Measurements from ENCODE around the gene DCAKD.

The DCAKD gene

DNA sequence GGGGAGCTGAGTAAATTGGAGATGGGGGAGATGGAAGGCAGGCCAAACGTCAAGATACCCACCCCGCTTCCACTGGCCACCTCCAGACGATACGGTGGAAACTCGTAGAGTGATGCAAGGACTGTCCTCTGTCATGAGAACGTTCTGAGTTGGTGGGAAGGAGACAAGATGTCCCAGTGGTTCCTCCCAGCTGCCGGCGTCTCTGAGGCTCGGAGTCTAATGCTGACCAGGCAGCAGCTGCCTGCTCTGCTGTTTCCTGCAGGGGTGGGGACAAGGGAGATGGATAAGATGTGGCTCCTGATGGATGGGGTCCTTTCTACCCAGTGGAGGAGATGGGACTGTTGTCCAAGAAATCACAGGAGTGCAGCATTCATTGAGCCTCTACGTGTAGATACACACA is 55.1 kb downstream of the DCAKD start:
- Histone ChIP-seq H3K79me2 (no peaks in the 10 kb centered on the region), H2AFZ (no peak overlapping the region), H3K36me3 (ENCODE audit: control insufficient read depth, insufficient read depth, low read length) (no peaks in the 10 kb centered on the region), H3K9me3 (ENCODE audit: control insufficient read depth, low read length) (no peaks in the 10 kb centered on the region), H3K4me1 (no peaks in the 10 kb centered on the region), H3K4me2 (ENCODE audit: low read length) (no peak overlapping the region), H3K27ac (no peak overlapping the region), H3K9ac (no peak overlapping the region), H3K4me3 (ENCODE audit: low read depth, low read length) (no peak overlapping the region), H3K27me3 (ENCODE audit: control insufficient read depth, insufficient read depth, low read length) (no peaks in the 10 kb centered on the region)
- TF ChIP-seq CTCF (IDR thresholded peaks at IDR 0.05), result no peak

GRCh38 chr17:44995436-44996001 is 55.9 kb downstream of the DCAKD start:
- H3K9ac ChIP-seq, result no peak overlapping the region
- no peak for TF ChIP-seq CTCF (IDR thresholded peaks at IDR 0.05)
- H3K27me3 ChIP-seq (ENCODE audit: control insufficient read depth, insufficient read depth, low read length), result no peaks in the 10 kb centered on the region
- H3K79me2 ChIP-seq, result no peaks in the 10 kb centered on the region
- no peak overlapping the region for H3K4me3 ChIP-seq (ENCODE audit: low read depth, low read length)
- H2AFZ ChIP-seq, result no peak overlapping the region
- no peaks in the 10 kb centered on the region for H3K9me3 ChIP-seq (ENCODE audit: control insufficient read depth, low read length)
- no peaks in the 10 kb centered on the region for H3K4me1 ChIP-seq
- H3K4me2 ChIP-seq (ENCODE audit: low read length), result no peak overlapping the region
- no peaks in the 10 kb centered on the region for H3K36me3 ChIP-seq (ENCODE audit: control insufficient read depth, insufficient read depth, low read length)
- H3K27ac ChIP-seq, result no peak overlapping the region

DNA sequence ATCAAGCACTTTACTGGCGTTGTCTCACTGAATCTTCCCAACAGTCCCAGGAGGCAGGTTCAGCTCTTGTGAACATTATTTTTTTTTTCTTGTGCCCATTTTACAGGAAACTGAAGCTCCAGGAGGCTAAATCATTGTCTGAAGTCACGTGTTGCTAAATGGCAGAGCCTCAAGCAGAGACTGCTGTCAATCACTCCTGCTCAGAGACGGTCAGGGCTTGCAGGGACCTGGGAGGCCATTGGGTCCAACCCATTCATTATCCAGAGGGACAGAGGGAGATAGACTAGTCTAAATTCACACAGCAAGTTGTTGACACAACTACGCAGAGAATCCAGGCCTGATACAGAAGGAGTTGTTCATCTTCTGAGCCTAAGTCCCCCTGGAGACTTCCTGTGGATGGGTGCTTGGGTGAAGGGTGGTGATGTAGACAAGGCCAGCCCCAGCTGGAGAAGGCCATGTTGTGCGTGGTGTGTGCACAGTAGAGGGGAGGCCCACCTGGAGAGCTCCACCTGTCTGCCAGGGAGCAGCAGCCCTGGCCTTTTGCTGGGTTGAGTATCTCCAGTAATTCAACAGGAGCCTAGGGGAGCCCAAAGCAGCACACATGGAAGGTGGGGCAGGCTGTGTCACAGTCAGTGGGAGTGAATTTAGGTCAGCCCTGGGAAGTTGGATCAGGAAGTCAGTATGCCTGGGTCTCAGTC is 59.0 kb downstream of the DCAKD start:
- no peaks in the 10 kb centered on the region for H3K9me3 ChIP-seq (ENCODE audit: control insufficient read depth, low read length)
- no peak overlapping the region for H3K4me2 ChIP-seq (ENCODE audit: low read length)
- H3K27ac ChIP-seq, result no peak overlapping the region
- no peak overlapping the region for H2AFZ ChIP-seq
- H3K4me1 ChIP-seq, result no peaks in the 10 kb centered on the region
- no peak overlapping the region for H3K4me3 ChIP-seq (ENCODE audit: low read depth, low read length)
- no peaks in the 10 kb centered on the region for H3K27me3 ChIP-seq (ENCODE audit: control insufficient read depth, insufficient read depth, low read length)
- H3K9ac ChIP-seq, result no peak overlapping the region
- H3K79me2 ChIP-seq, result no peaks in the 10 kb centered on the region
- H3K36me3 ChIP-seq (ENCODE audit: control insufficient read depth, insufficient read depth, low read length), result no peaks in the 10 kb centered on the region
- no peak for TF ChIP-seq CTCF (IDR thresholded peaks at IDR 0.05)

GRCh38 chr17:44990994-44991393 is 60.4 kb downstream of the DCAKD start:
- H2AFZ ChIP-seq, result no peak overlapping the region
- no peak overlapping the region for H3K4me2 ChIP-seq (ENCODE audit: low read length)
- H3K4me1 ChIP-seq, result no peaks in the 10 kb centered on the region
- no peaks in the 10 kb centered on the region for H3K79me2 ChIP-seq
- no peaks in the 10 kb centered on the region for H3K36me3 ChIP-seq (ENCODE audit: control insufficient read depth, insufficient read depth, low read length)
- no peaks in the 10 kb centered on the region for H3K27me3 ChIP-seq (ENCODE audit: control insufficient read depth, insufficient read depth, low read length)
- no peak overlapping the region for H3K4me3 ChIP-seq (ENCODE audit: low read depth, low read length)
- TF ChIP-seq CTCF (IDR thresholded peaks at IDR 0.05), result no peak
- no peak overlapping the region for H3K27ac ChIP-seq
- H3K9me3 ChIP-seq (ENCODE audit: control insufficient read depth, low read length), result no peaks in the 10 kb centered on the region
- H3K9ac ChIP-seq, result no peak overlapping the region
